Upper lobe of left lung (tissue), 4 donors: ENCODE data around the gene CACNA1D.

Experiments
- CTCF ChIP-seq, 6 experiments: fragments of 450-650 bp in 4 of 6; fragments of 200-600 bp in 2 of 6; sonication (generic) in 2 of 6; IDR thresholded peaks; one replicate each; pipeline ENCODE4 v1.5.1; 2016 to 2019; ENCODE audit warnings: antibody characterized with exemption in 6 of 6
- POLR2A ChIP-seq, 4 donors: fragments of 450-650 bp; IDR thresholded peaks; one replicate each; pipeline ENCODE4 v1.5.1; 2016 to 2017; ENCODE audit warnings: antibody characterized with exemption in 4 of 4, mild to moderate bottlenecking in 2 of 4
- POLR2AphosphoS5 ChIP-seq, 2 donors: sonication (generic); formaldehyde crosslinking; IDR thresholded peaks; one replicate each; pipeline ENCODE4 v1.5.1; 2017; ENCODE audit warnings: antibody characterized with exemption in 2 of 2

GRCh38 chr3:53730576-53730975 lies 236.2 kb downstream of the CACNA1D start:
- TF ChIP-seq POLR2AphosphoS5 (IDR thresholded peaks at IDR 0.05) (no peak), CTCF (IDR thresholded peaks at IDR 0.05) (no peak), POLR2A (IDR thresholded peaks at IDR 0.05) (no peak)
